HEK293T (cell line): Measurements from ENCODE around the gene C6orf62.
"Not testable (repeated sequence)": the region's sequence is repeated elsewhere in the genome, so short reads cannot be mapped to it uniquely, and the experiment has no call there.

Source experiments
- CTCF ChIA-PET: fragments of 350-600 bp; formaldehyde crosslinking; extraction: SDS; loops from one replicate; lab custom pipeline; 2021; ENCODE audit warnings: antibody characterized with exemption, inconsistent platforms; lab: Yijun Ruan, JAX
- POLR2A ChIA-PET: fragments of 350-600 bp; formaldehyde crosslinking; extraction: SDS; loops from one replicate; lab custom pipeline; 2020; ENCODE audit warnings: antibody characterized with exemption, inconsistent platforms; lab: Yijun Ruan, JAX
- DNase-seq: peaks from one replicate; pipeline ENCODE4 v3.0.0; 2012; ENCODE audit warnings: mixed read lengths; ENCODE audit errors: extremely low spot score
- ARNT ChIP-seq: fragments of 450-650 bp; IDR thresholded peaks from 2 replicates; pipeline ENCODE4 v1.6.1; 2017; ENCODE audit warnings: mild to moderate bottlenecking
- BHLHE40 ChIP-seq: fragments of 450-650 bp; IDR thresholded peaks from 2 replicates; pipeline ENCODE4 v1.6.1; 2016; ENCODE audit warnings: mild to moderate bottlenecking, moderate library complexity, borderline replicate concordance
- CTBP1 ChIP-seq: fragments of 450-650 bp; IDR thresholded peaks from 2 replicates; pipeline ENCODE4 v1.6.1; 2016; ENCODE audit warnings: borderline replicate concordance
- ELF4 ChIP-seq: fragments of 450-650 bp; IDR thresholded peaks from 2 replicates; pipeline ENCODE4 v1.6.1; 2017; ENCODE audit warnings: antibody characterized with exemption
- FOXA1 ChIP-seq: fragments of 450-650 bp; IDR thresholded peaks from 2 replicates; pipeline ENCODE4 v1.6.1; 2016; ENCODE audit warnings: mild to moderate bottlenecking
- FOXK2 ChIP-seq: fragments of 450-650 bp; IDR thresholded peaks from 2 replicates; pipeline ENCODE4 v1.6.1; 2016; ENCODE audit warnings: mild to moderate bottlenecking
- FOXM1 ChIP-seq: fragments of 450-650 bp; IDR thresholded peaks from 2 replicates; pipeline ENCODE4 v1.6.1; 2017; ENCODE audit warnings: mild to moderate bottlenecking, borderline replicate concordance
- HDGF ChIP-seq: fragments of 450-650 bp; IDR thresholded peaks from 2 replicates; pipeline ENCODE4 v1.6.1; 2017; ENCODE audit warnings: antibody characterized with exemption, borderline replicate concordance
- L3MBTL2 ChIP-seq: fragments of 450-650 bp; conservative IDR thresholded peaks from 2 replicates; pipeline ENCODE4 v1.6.1; 2016; ENCODE audit warnings: mild to moderate bottlenecking
- LEF1 ChIP-seq: fragments of 450-650 bp; IDR thresholded peaks from 2 replicates; pipeline ENCODE4 v1.6.1; 2017; ENCODE audit warnings: mild to moderate bottlenecking, borderline replicate concordance
- NFRKB ChIP-seq: fragments of 450-650 bp; IDR thresholded peaks from 2 replicates; pipeline ENCODE4 v1.6.1; 2016; ENCODE audit warnings: mild to moderate bottlenecking, moderate library complexity
- PKNOX1 ChIP-seq: fragments of 450-650 bp; IDR thresholded peaks from 2 replicates; pipeline ENCODE4 v1.6.1; 2016
- SP1 ChIP-seq: fragments of 450-650 bp; IDR thresholded peaks from 2 replicates; pipeline ENCODE4 v1.6.1; 2017
- SUZ12 ChIP-seq: fragments of 450-650 bp; IDR thresholded peaks from 2 replicates; pipeline ENCODE4 v1.6.1; 2016; ENCODE audit warnings: mild to moderate bottlenecking
- TARDBP ChIP-seq: fragments of 450-650 bp; IDR thresholded peaks from 2 replicates; pipeline ENCODE4 v1.6.1; 2016
- ZNF384 ChIP-seq: fragments of 450-650 bp; IDR thresholded peaks from 2 replicates; pipeline ENCODE4 v1.6.1; 2016

The C6orf62 gene

GRCh38 chr6:24662236-24662635 lies 56.7 kb downstream of the C6orf62 start:
- ChIA-PET CTCF (interaction anchor here (1.0 kb wide), 1 partner anchor 81 kb away, joined by 3 read pairs; no protein-coding TSS in a partner anchor), POLR2A (no interaction called here)
- TF ChIP-seq SUZ12, result no peak
- no peak for TF ChIP-seq FOXA1
- TF ChIP-seq L3MBTL2, result no peak
- no peak for TF ChIP-seq HDGF
- TF ChIP-seq TARDBP, result no peak
- no peak for DNase-seq

GRCh38 chr6:24661759-24662158 lies 57.2 kb downstream of the C6orf62 start:
- POLR2A ChIA-PET, CTCF ChIA-PET, DNase-seq: not testable (repeated sequence)

GRCh38 chr6:24660105-24660504 lies 58.8 kb downstream of the C6orf62 start:
- ChIA-PET CTCF (no interaction called here), POLR2A (no interaction called here)
- no peak for DNase-seq
- no peak for TF ChIP-seq HDGF
- no peak for TF ChIP-seq ELF4
- TF ChIP-seq PKNOX1, result no peak
- no peak for TF ChIP-seq SUZ12
- no peak for TF ChIP-seq CTBP1
- no peak for TF ChIP-seq FOXA1
- TF ChIP-seq LEF1, result no peak
- no peak for TF ChIP-seq TARDBP
- no peak for TF ChIP-seq L3MBTL2
- TF ChIP-seq ARNT, result no peak
- no peak for TF ChIP-seq SP1
- no peak for TF ChIP-seq BHLHE40
- no peak for TF ChIP-seq FOXK2
- no peak for TF ChIP-seq FOXM1
- TF ChIP-seq ZNF384, result no peak
- TF ChIP-seq NFRKB, result no peak

GRCh38 chr6:24659561-24659960 lies 59.4 kb downstream of the C6orf62 start:
- TF ChIP-seq L3MBTL2 (no peak), FOXA1 (no peak), PKNOX1 (no peak), ELF4 (no peak), ARNT (no peak), CTBP1 (no peak), ZNF384 (no peak), TARDBP (no peak), BHLHE40 (no peak), FOXM1 (no peak), HDGF (no peak), LEF1 (no peak)
- POLR2A ChIA-PET, result no interaction called here
- DNase-seq, result no peak
- CTCF ChIA-PET, result no interaction called here

- CTCF ChIA-PET, result no interaction called here
- POLR2A ChIA-PET, result no interaction called here
- DNase-seq, result no peak
- TF ChIP-seq SP1, result no peak
Observed at GRCh38 chr6:24658573-24659560, 60.1 kb downstream of the C6orf62 start.

GRCh38 chr6:24655215-24655614 lies 63.7 kb downstream of the C6orf62 start:
- DNase-seq, result no peak
- no peak for TF ChIP-seq FOXK2
- TF ChIP-seq NFRKB, result no peak
- no peak for TF ChIP-seq ZNF384
- no peak for TF ChIP-seq FOXA1
- no peak for TF ChIP-seq BHLHE40
- no peak for TF ChIP-seq PKNOX1
- no peak for TF ChIP-seq SUZ12
- no peak for TF ChIP-seq HDGF
- TF ChIP-seq LEF1, result no peak
- TF ChIP-seq ARNT, result no peak
- ChIA-PET CTCF (interaction anchor here (0.6 kb wide), 1 partner anchor 18 kb away, joined by 3 read pairs; no protein-coding TSS in a partner anchor), POLR2A (interaction anchor here (1.1 kb wide), 1 partner anchor 11 kb away, joined by 3 read pairs; the partner anchor contains the start of genes ACOT13 and TDP2)
